ENCODE measurements around the gene SUSD6. TPM values are rescaled to one million over a fixed set of nuclear protein-coding genes. Genes with fewer than 3 reads are reported as not detected.

The SUSD6 gene
- total RNA-seq, 1 donor from 2014 or later: 31.2 TPM

- H3K4me1 Mint-ChIP-seq (ENCODE audit: unreplicated experiment): peaks cover 45% of the 10 kb centered on the region
Measured at GRCh38 chr14:69610874-69611171, 573 bp upstream of the SUSD6 start.

DNA sequence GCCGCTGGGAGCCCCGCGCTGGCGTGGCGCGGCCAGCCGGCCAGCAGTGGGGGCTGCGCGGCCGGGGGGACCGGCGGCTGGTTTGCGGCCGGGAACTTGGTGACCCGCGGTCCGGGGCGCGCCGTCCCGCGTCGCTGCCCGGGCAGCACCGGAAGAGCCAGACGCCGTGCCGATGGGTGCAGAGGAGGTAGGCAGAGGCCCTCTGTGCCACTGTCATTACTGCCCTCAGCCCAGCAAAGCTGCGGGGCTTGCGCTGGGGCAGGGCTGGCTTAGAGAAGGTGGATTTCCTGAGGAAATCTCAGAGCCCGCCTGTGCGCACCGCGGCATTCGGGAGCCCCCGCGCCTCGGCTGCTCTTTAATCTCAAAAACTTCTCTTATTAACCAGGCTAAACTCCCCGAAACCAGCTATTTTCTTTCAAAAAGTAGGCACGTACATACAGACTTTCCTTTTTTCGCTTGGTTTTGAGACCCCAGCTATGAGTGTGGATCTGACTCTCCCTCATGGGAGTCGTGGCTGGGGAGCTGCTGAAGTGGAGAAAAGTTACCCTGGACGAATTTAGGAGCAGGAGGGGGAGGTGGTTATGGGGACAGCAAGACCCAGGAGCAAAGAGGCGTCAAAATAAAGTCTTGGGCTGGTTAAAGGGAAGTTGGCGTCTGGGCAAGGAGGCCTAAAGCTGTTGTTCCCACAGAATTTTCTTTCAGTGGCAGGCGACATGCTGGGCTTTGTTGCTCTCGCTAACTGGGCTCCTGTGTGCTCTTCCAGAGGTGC, 802 bp downstream of the SUSD6 start:
- peak overlapping the region; percentile 88 for H3K4me3 Mint-ChIP-seq (ENCODE audit: unreplicated experiment)
- H3K4me1 Mint-ChIP-seq (ENCODE audit: unreplicated experiment): peaks cover 59% of the 10 kb centered on the region
- H3K9me3 Mint-ChIP-seq (ENCODE audit: unreplicated experiment): no peaks in the 10 kb centered on the region
- peak overlapping the region; percentile 92 for H3K27ac Mint-ChIP-seq (ENCODE audit: unreplicated experiment)
- no peak for DNase-seq (ENCODE audit: extremely low spot score, unreplicated experiment)
- H3K27me3 Mint-ChIP-seq (ENCODE audit: unreplicated experiment): no peaks in the 10 kb centered on the region
- TF ChIP-seq, protein P1, sequence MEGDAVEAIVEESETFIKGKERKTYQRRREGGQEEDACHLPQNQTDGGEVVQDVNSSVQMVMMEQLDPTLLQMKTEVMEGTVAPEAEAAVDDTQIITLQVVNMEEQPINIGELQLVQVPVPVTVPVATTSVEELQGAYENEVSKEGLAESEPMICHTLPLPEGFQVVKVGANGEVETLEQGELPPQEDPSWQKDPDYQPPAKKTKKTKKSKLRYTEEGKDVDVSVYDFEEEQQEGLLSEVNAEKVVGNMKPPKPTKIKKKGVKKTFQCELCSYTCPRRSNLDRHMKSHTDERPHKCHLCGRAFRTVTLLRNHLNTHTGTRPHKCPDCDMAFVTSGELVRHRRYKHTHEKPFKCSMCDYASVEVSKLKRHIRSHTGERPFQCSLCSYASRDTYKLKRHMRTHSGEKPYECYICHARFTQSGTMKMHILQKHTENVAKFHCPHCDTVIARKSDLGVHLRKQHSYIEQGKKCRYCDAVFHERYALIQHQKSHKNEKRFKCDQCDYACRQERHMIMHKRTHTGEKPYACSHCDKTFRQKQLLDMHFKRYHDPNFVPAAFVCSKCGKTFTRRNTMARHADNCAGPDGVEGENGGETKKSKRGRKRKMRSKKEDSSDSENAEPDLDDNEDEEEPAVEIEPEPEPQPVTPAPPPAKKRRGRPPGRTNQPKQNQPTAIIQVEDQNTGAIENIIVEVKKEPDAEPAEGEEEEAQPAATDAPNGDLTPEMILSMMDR (IDR thresholded peaks at IDR 0.05): no peak
- peaks cover 6% of the 10 kb centered on the region for H3K36me3 Mint-ChIP-seq (ENCODE audit: unreplicated experiment)

More at GRCh38 chr14:69610874-69611171, 573 bp upstream of the SUSD6 start:
- Mint-ChIP-seq H3K36me3 (ENCODE audit: unreplicated experiment) (peaks cover 6% of the 10 kb centered on the region), H3K27ac (ENCODE audit: unreplicated experiment) (peak overlapping the region; percentile 91), H3K4me3 (ENCODE audit: unreplicated experiment) (peak overlapping the region; percentile 79), H3K9me3 (ENCODE audit: unreplicated experiment) (no peaks in the 10 kb centered on the region), H3K27me3 (ENCODE audit: unreplicated experiment) (no peaks in the 10 kb centered on the region)
- TF ChIP-seq, protein P1 (IDR thresholded peaks at IDR 0.05): no peak
- no peak for DNase-seq (ENCODE audit: extremely low spot score, unreplicated experiment)

- Mint-ChIP-seq H3K4me3 (ENCODE audit: unreplicated experiment) (peak overlapping the region; percentile 88), H3K36me3 (ENCODE audit: unreplicated experiment) (peaks cover 6% of the 10 kb centered on the region), H3K27ac (ENCODE audit: unreplicated experiment) (peak overlapping the region; percentile 92), H3K27me3 (ENCODE audit: unreplicated experiment) (no peaks in the 10 kb centered on the region), H3K4me1 (ENCODE audit: unreplicated experiment) (peaks cover 64% of the 10 kb centered on the region), H3K9me3 (ENCODE audit: unreplicated experiment) (no peaks in the 10 kb centered on the region)
- TF ChIP-seq, protein P1 (IDR thresholded peaks at IDR 0.05): peak; percentile 25
- DNase-seq (ENCODE audit: extremely low spot score, unreplicated experiment): no peak
Measured at GRCh38 chr14:69612783-69613130, 1.4 kb downstream of the SUSD6 start.

DNA sequence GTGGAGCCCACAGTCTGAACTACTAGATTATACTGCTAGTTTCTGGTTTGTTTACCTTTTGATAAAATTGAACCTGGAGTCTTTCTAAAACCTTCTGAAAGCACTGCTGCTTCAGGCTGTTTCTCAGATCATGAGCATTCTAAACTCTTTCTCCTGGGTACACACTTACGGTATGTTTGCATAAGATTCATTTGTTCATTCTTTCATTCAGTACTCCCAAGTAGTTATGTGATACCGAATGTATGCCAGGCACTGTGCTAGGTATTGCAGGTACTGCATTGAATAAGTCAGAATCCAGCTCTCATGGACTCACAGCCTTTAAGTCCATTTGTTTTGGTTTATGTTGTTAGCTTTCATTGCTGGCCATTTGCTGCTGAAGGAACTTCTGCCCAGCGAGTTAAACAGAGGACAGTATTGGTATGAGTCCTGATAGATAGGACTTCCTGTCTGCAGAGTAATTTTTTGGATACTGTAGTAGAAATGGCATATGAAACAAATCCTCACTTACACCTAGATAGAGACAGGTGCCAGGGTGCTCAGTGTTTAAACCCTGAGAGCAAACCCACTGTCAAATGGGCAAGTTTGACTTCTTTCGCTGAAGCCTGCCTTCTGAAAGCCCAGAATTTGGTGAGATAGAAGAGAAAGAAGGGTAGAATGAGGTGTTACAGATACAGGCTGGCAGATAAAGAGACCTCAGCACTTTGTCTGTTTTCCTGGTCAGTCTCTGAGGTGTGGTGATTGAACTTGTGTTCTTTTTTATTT, 2.1 kb downstream of the SUSD6 start:
- Mint-ChIP-seq H3K4me1 (ENCODE audit: unreplicated experiment) (peaks cover 68% of the 10 kb centered on the region), H3K4me3 (ENCODE audit: unreplicated experiment) (peak overlapping the region; percentile 88), H3K9me3 (ENCODE audit: unreplicated experiment) (no peaks in the 10 kb centered on the region), H3K27me3 (ENCODE audit: unreplicated experiment) (no peaks in the 10 kb centered on the region), H3K36me3 (ENCODE audit: unreplicated experiment) (peaks cover 6% of the 10 kb centered on the region), H3K27ac (ENCODE audit: unreplicated experiment) (peak overlapping the region; percentile 92)
- TF ChIP-seq, protein P1 (IDR thresholded peaks at IDR 0.05): no peak
- DNase-seq (ENCODE audit: extremely low spot score, unreplicated experiment): no peak

- Mint-ChIP-seq H3K27me3 (ENCODE audit: unreplicated experiment) (no peaks in the 10 kb centered on the region), H3K4me3 (ENCODE audit: unreplicated experiment) (no peak overlapping the region), H3K9me3 (ENCODE audit: unreplicated experiment) (no peaks in the 10 kb centered on the region), H3K36me3 (ENCODE audit: unreplicated experiment) (peaks cover 6% of the 10 kb centered on the region), H3K4me1 (ENCODE audit: unreplicated experiment) (peaks cover 75% of the 10 kb centered on the region), H3K27ac (ENCODE audit: unreplicated experiment) (peak overlapping the region; percentile 39)
- TF ChIP-seq, protein P1 (IDR thresholded peaks at IDR 0.05): no peak
- DNase-seq (ENCODE audit: extremely low spot score, unreplicated experiment): no peak
Measured at GRCh38 chr14:69614592-69614991, 3.2 kb downstream of the SUSD6 start.

All from osteocyte (in vitro differentiated cells).